Neuron (in vitro differentiated cells): ENCODE data around the gene RNF25.

Experiments used
- H2AFZ ChIP-seq: one replicate; pipeline ENCODE4 v1.6.1; 2013; ENCODE audit warnings: low read depth, mild to moderate bottlenecking, inconsistent platforms, low read length, moderate library complexity
- H3K27me3 ChIP-seq: one replicate; pipeline ENCODE4 v1.6.1; 2013; ENCODE audit warnings: low read length; ENCODE audit not compliant: insufficient read depth
- H3K36me3 ChIP-seq: one replicate; pipeline ENCODE4 v1.6.1; 2013; ENCODE audit warnings: low read length; ENCODE audit not compliant: insufficient read depth
- H3K4me1 ChIP-seq: one replicate; pipeline ENCODE4 v1.6.1; 2013; ENCODE audit warnings: low read length; ENCODE audit not compliant: insufficient read depth
- H3K4me3 ChIP-seq: 2 replicates; pipeline ENCODE4 v1.5.1; 2013; ENCODE audit warnings: mild to moderate bottlenecking, low read length, moderate library complexity
- H3K9me3 ChIP-seq: one replicate; pipeline ENCODE4 v1.6.1; 2013; ENCODE audit warnings: low read length

RNF25 gene

GRCh38 chr2:218662827-218663226 is 9.0 kb downstream of the RNF25 start:
- H3K36me3 ChIP-seq, result peaks cover 57% of the 10 kb centered on the region
- no peak overlapping the region for H3K4me3 ChIP-seq
- peaks cover 13% of the 10 kb centered on the region for H3K4me1 ChIP-seq
- no peaks in the 10 kb centered on the region for H3K9me3 ChIP-seq
- H3K27me3 ChIP-seq, result no peaks in the 10 kb centered on the region
- no peak overlapping the region for H2AFZ ChIP-seq

DNA sequence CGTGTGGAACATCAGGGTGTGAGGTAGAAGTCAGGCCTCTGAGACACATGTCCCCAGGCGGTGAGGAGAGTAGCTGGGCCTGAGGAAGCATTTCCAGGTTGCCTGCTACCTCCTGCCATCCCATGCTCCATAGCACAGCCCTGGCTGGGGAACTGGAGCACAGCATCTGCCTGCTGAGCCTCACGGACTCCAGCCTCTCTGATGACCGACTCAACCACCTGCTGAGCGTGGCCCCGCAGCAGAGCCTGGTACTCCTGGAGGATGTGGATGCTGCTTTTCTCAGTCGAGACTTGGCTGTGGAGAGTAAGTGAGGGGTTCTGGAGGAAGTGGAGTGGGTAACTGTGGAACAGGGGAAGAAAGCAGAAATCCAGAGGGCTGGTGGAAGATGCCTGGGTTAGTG is 9.4 kb downstream of the RNF25 start:
- peaks cover 54% of the 10 kb centered on the region for H3K36me3 ChIP-seq

GRCh38 chr2:218659988-218660358 is 11.8 kb downstream of the RNF25 start:
- no peaks in the 10 kb centered on the region for H3K27me3 ChIP-seq
- peak overlapping the region; percentile 82 for H2AFZ ChIP-seq
- peaks cover 13% of the 10 kb centered on the region for H3K4me1 ChIP-seq
- peak overlapping the region; percentile 81 for H3K4me3 ChIP-seq
- peaks cover 60% of the 10 kb centered on the region for H3K36me3 ChIP-seq
- H3K9me3 ChIP-seq, result no peaks in the 10 kb centered on the region

More for the DNA sequence above, 9.4 kb downstream of the RNF25 start:
- H2AFZ ChIP-seq, result no peak overlapping the region
- H3K9me3 ChIP-seq, result no peaks in the 10 kb centered on the region
- no peak overlapping the region for H3K4me3 ChIP-seq
- H3K27me3 ChIP-seq, result no peaks in the 10 kb centered on the region
- H3K4me1 ChIP-seq, result peaks cover 13% of the 10 kb centered on the region

GRCh38 chr2:218659258-218659987 is 12.4 kb downstream of the RNF25 start, which contains the start of the genes BCS1L and ZNF142:
Gene BCS1L, plus strand, starts transcription at chr2:218659683. Its CDS starts 1,305 bp downstream, at chr2:218660988.
Gene ZNF142, minus strand, starts transcription at chr2:218659623. Its CDS starts 3,194 bp downstream, at chr2:218656429.
- Histone ChIP-seq H3K27me3 (no peaks in the 10 kb centered on the region), H2AFZ (peak within 1 kb of the TSS; percentile 82), H3K4me3 (peak within 1 kb of the TSS; percentile 81), H3K36me3 (peaks cover 59% of the 10 kb centered on the region), H3K9me3 (no peaks in the 10 kb centered on the region), H3K4me1 (peaks cover 13% of the 10 kb centered on the region)

DNA sequence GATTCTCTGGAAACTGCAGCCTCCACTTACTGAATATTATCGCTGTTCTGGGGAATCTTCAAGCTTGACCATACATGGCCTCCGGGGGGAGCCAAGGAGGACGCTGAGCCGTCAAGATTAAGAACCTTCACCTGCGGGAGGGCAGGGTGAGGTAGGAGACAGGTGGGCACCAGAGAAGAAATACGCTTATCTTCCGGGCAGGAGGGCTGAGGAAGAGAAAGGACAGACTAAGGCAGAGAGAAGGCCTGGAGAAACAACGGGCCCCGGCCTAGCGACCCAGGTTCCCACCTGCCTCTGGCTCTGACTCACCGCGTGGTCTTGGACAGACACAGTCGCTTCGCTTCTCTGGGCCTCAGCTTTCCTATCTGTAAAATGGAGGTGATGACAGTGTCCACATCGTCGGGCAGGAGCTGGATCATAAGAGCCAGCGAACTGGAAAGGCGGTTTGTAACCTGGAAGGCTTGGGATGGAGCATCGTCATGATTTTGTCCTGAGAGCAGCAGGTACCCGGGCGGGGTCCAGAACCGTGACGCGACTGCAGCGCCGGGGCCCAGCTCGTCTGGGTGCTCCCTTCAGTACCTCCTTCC is 13.0 kb downstream of the RNF25 start:
- H3K4me3 ChIP-seq, result peak overlapping the region; percentile 81
- H3K27me3 ChIP-seq, result no peaks in the 10 kb centered on the region
- H2AFZ ChIP-seq, result peak overlapping the region; percentile 82
- peaks cover 13% of the 10 kb centered on the region for H3K4me1 ChIP-seq
- H3K9me3 ChIP-seq, result no peaks in the 10 kb centered on the region
- peaks cover 59% of the 10 kb centered on the region for H3K36me3 ChIP-seq

DNA sequence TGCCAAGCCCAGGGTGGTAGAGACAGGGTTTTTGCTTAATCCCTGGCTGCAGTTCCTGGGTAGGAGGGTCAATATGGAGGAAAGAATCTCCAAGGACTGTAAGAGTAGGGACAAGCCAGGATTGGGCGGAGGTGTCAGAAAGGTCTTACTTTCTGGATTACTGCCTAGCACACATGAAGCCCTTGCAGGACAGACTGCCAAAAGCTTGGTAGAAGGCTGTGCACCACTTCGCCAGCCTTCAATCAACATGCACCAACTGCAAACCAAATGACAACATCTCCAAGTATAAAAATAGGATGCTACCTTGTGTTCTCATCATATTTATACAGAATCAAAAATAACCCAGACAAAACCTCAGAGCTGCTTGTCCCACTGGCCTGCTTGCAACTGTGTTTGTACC is 16.1 kb downstream of the RNF25 start:
- Histone ChIP-seq H3K9me3 (no peaks in the 10 kb centered on the region), H2AFZ (no peak overlapping the region), H3K27me3 (no peaks in the 10 kb centered on the region), H3K4me3 (no peak overlapping the region), H3K4me1 (peaks cover 13% of the 10 kb centered on the region), H3K36me3 (peaks cover 55% of the 10 kb centered on the region)

DNA sequence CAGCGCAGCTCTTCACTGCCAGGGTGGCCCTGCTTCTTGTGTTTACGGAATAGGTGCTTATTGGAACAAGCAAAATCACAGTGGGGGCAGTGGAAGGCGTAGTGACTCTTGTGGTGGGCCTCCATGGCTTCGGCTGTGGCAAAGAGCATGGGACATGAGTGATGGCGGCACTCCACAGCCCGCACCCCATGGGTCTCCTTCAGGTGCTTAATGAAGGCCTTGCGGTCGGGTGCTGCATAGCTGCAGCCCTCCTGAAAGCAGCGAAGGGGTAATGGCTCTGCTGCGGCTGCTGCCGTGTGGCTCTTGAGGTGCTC is 23.1 kb downstream of the RNF25 start:
- H3K36me3 ChIP-seq, result peaks cover 85% of the 10 kb centered on the region
- H3K27me3 ChIP-seq, result no peaks in the 10 kb centered on the region
- H3K4me3 ChIP-seq, result no peak overlapping the region
- H3K4me1 ChIP-seq, result no peaks in the 10 kb centered on the region
- H3K9me3 ChIP-seq, result no peaks in the 10 kb centered on the region
- H2AFZ ChIP-seq, result no peak overlapping the region

DNA sequence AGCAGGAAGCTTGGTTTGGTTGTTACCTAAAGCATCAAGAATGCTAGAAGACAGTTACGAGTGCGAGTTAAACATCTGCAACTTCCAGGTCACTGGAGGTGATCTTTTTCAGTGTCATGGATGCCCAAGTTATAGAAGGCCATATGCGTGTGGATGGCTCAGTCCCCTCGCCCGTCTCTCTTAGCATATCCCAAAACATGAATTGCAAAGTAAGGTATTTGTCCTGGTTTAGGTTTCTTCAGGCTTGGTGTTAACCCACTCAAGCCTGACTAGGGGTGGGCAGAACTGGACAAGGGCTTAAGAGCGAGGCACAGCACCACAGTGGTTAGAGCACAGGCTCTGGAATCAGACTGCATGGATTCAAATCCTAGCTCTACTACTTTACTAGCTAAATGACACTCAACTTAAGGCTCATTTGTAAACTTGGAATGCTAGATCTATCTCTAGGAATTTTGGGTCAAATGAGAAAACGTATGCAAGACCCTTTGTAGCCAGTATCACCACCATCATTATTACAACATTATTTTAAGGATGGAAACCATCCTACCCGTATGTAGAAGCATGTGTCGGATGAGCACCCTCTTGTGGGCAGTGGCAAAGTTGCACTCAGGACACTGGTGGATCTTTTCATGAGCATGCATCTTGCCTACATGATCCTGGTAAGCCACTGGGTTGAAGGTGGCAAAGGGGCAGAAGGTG is 23.6 kb downstream of the RNF25 start:
- no peaks in the 10 kb centered on the region for H3K9me3 ChIP-seq
- peaks cover 85% of the 10 kb centered on the region for H3K36me3 ChIP-seq

GRCh38 chr2:218645126-218645525 is 26.7 kb downstream of the RNF25 start:
- Histone ChIP-seq H3K4me1 (no peaks in the 10 kb centered on the region), H3K4me3 (no peak overlapping the region), H3K9me3 (no peaks in the 10 kb centered on the region), H3K27me3 (no peaks in the 10 kb centered on the region), H3K36me3 (peaks cover 90% of the 10 kb centered on the region), H2AFZ (no peak overlapping the region)

More for the DNA sequence above, 23.6 kb downstream of the RNF25 start:
- no peaks in the 10 kb centered on the region for H3K27me3 ChIP-seq
- no peaks in the 10 kb centered on the region for H3K4me1 ChIP-seq
- H3K4me3 ChIP-seq, result no peak overlapping the region
- H2AFZ ChIP-seq, result no peak overlapping the region

DNA sequence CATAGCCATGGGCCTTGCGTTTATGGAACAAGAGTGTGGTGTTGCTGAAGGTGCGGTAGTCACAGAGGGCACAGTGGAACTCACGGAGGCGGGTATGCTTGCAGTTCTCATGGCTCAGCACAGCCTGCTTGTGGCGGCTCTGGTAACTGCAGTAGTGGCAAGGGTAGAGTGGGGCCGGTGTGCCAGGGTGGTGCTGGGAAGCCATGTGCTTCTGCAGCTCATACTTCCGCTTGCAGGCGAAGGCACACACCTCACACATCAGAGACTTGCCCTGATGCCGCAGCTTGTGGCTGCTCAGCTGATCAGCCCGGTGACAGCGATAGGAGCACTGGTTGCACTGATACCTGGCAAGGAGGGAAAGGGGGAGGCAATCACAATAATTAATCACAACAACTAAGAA is 27.1 kb downstream of the RNF25 start:
- Histone ChIP-seq H3K9me3 (no peaks in the 10 kb centered on the region), H3K27me3 (no peaks in the 10 kb centered on the region), H3K36me3 (peaks cover 88% of the 10 kb centered on the region), H2AFZ (no peak overlapping the region), H3K4me1 (no peaks in the 10 kb centered on the region), H3K4me3 (no peak overlapping the region)

GRCh38 chr2:218643751-218644310 is 28.0 kb downstream of the RNF25 start:
- H3K9me3 ChIP-seq, result no peaks in the 10 kb centered on the region
- no peaks in the 10 kb centered on the region for H3K27me3 ChIP-seq
- H3K36me3 ChIP-seq, result peaks cover 89% of the 10 kb centered on the region

GRCh38 chr2:218642786-218643185 is 29.0 kb downstream of the RNF25 start:
- Histone ChIP-seq H3K4me1 (no peaks in the 10 kb centered on the region), H3K27me3 (no peaks in the 10 kb centered on the region), H3K4me3 (no peak overlapping the region), H3K9me3 (no peaks in the 10 kb centered on the region), H2AFZ (no peak overlapping the region), H3K36me3 (peaks cover 90% of the 10 kb centered on the region)

More at GRCh38 chr2:218643751-218644310, 28.0 kb downstream of the RNF25 start:
- Histone ChIP-seq H3K4me3 (no peak overlapping the region), H3K4me1 (no peaks in the 10 kb centered on the region), H2AFZ (no peak overlapping the region)

DNA sequence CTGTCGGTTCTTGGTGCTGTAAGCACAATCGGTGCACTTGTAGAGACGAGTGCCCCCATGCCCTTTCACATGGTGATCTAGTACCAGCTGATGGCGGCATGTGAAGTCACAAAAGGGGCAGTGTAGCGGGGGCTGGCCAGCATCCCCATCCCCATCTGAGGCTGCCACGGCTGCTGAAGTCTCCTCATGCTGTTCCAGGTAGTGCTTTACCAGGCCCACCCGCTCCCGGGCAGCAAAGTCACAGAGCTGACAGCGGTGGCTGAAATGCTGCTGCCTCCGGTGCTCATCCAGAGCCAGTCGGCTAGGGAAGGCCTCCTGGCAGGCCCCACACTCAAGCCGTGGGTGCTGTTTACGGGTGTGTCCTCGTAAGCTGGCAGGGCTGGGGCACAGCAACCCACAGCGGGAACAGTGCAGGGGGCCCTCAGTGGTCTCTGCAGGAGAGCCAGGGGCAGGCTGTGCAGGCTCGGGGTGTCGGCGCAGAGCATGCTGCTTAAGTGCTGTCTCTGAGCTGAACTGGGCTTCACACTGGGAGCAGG is 29.6 kb downstream of the RNF25 start:
- peaks cover 90% of the 10 kb centered on the region for H3K36me3 ChIP-seq
- no peaks in the 10 kb centered on the region for H3K27me3 ChIP-seq
- H3K4me3 ChIP-seq, result no peak overlapping the region
- no peak overlapping the region for H2AFZ ChIP-seq
- no peaks in the 10 kb centered on the region for H3K9me3 ChIP-seq
- no peaks in the 10 kb centered on the region for H3K4me1 ChIP-seq
